K562 (cell line): ENCODE measurements around the gene SESN2. TPM values are rescaled to one million over a fixed set of nuclear protein-coding genes. Genes with fewer than 3 reads are reported as not detected.

Experiments used
- ASH1L ChIP-seq: fragments of 450-650 bp; IDR thresholded peaks from 2 replicates; pipeline ENCODE4 v1.6.1; 2018; ENCODE audit warnings: borderline replicate concordance, mild to moderate bottlenecking, low read depth; ENCODE audit not compliant: partially characterized antibody
- CHD1 ChIP-seq: fragments of 200-600 bp; sonication (generic); IDR thresholded peaks from one replicate; pipeline ENCODE4 v1.6.1; 2012; ENCODE audit warnings: mild to moderate bottlenecking, moderate library complexity, low read length, inconsistent platforms
- GTF3C2 ChIP-seq: IDR thresholded peaks from 3 replicates; pipeline ENCODE4 v1.6.1; 2011; ENCODE audit warnings: borderline replicate concordance, mild to moderate bottlenecking, moderate library complexity; ENCODE audit not compliant: insufficient read length; ENCODE audit errors: extremely low read depth
- KDM5B ChIP-seq: fragments of 200-600 bp; sonication (generic); IDR thresholded peaks from 2 replicates; pipeline ENCODE4 v1.6.1; 2012; ENCODE audit warnings: low read depth, mild to moderate bottlenecking, moderate library complexity, low read length, control low read depth, inconsistent platforms; ENCODE audit not compliant: insufficient replicate concordance
- MAFF ChIP-seq: IDR thresholded peaks from 2 replicates; pipeline ENCODE4 v1.6.1; 2012; ENCODE audit warnings: low read length, improper control_type of control experiment
- MYBL2 ChIP-seq, 2 experiments: fragments of 450-650 bp in 1 of 2; sonication (generic) in 1 of 2; formaldehyde crosslinking in 1 of 2; IDR thresholded peaks; 2 replicates each; pipeline versions ENCODE4 v1.6.1 to v1.8.1; 2017 to 2022; ENCODE audit warnings: borderline replicate concordance in 1 of 2, inconsistent platforms in 1 of 2, low read depth in 1 of 2, mild to moderate bottlenecking in 1 of 2, missing genetic modification reagents in 1 of 2, moderate library complexity in 1 of 2
- NCOA1 ChIP-seq: fragments of 450-650 bp; IDR thresholded peaks from 2 replicates; pipeline ENCODE4 v1.6.1; 2016; ENCODE audit warnings: low read depth
- NEUROD1 ChIP-seq: fragments of 150-350 bp; IDR thresholded peaks from 2 replicates; pipeline ENCODE4 v1.6.1; 2014; ENCODE audit warnings: borderline replicate concordance, low read length, low read depth; ENCODE audit not compliant: partially characterized antibody
- POLR2AphosphoS5 ChIP-seq: IDR thresholded peaks from 2 replicates; pipeline ENCODE4 v1.6.1; 2011; ENCODE audit warnings: mild to moderate bottlenecking, low read depth, low read length, moderate library complexity; ENCODE audit not compliant: control insufficient read depth, insufficient read depth
- PTBP1 ChIP-seq: fragments of 200-400 bp; formaldehyde crosslinking; IDR thresholded peaks from 2 replicates; pipeline ENCODE4 v1.6.1; 2017; ENCODE audit warnings: low read depth, low read length
- RBM14 ChIP-seq: fragments of 200-400 bp; formaldehyde crosslinking; IDR thresholded peaks from 2 replicates; pipeline ENCODE4 v1.6.1; 2018; ENCODE audit warnings: low read depth, mild to moderate bottlenecking, low read length, moderate library complexity, borderline replicate concordance; ENCODE audit not compliant: insufficient read depth
- STAG1 ChIP-seq: sonication (generic); formaldehyde crosslinking; IDR thresholded peaks from 2 replicates; pipeline ENCODE4 v1.5.0; 2020; ENCODE audit warnings: missing genetic modification reagents, borderline replicate concordance
- SUPT5H ChIP-seq: fragments of 450-650 bp; IDR thresholded peaks from 2 replicates; pipeline ENCODE4 v1.6.1; 2016
- TCF7 ChIP-seq: sonication (generic); IDR thresholded peaks from 2 replicates; pipeline ENCODE4 v1.6.1; 2016; ENCODE audit warnings: antibody characterized with exemption, borderline replicate concordance
- ZC3H11A ChIP-seq: IDR thresholded peaks from 2 replicates; pipeline ENCODE4 v1.6.1; 2012; ENCODE audit warnings: low read depth, low read length, improper control_type of control experiment
- ZNF3 ChIP-seq: fragments of 250-450 bp; sonication (Bioruptor Pico); IDR thresholded peaks from 2 replicates; pipeline ENCODE4 v1.5.0; 2021; ENCODE audit warnings: mild to moderate bottlenecking, moderate library complexity
- ZNF311 ChIP-seq: fragments of 250-450 bp; sonication (Bioruptor Pico); IDR thresholded peaks from 2 replicates; pipeline ENCODE4 v1.4.0; 2020; ENCODE audit warnings: mild to moderate bottlenecking, moderate library complexity
- ZNF41 ChIP-seq: fragments of 250-450 bp; sonication (Bioruptor Pico); conservative IDR thresholded peaks from 2 replicates; pipeline ENCODE4 v1.4.0; 2020; ENCODE audit warnings: mild to moderate bottlenecking
- ZNF445 ChIP-seq: fragments of 250-450 bp; sonication (Bioruptor Pico); IDR thresholded peaks from 2 replicates; pipeline ENCODE4 v1.4.0; 2020; ENCODE audit warnings: low read depth, mild to moderate bottlenecking, moderate library complexity
- ZNF717 ChIP-seq: fragments of 250-450 bp; sonication (Bioruptor Pico); IDR thresholded peaks from 2 replicates; pipeline ENCODE4 v1.5.0; 2021
- ZNF75A ChIP-seq: fragments of 450-650 bp; formaldehyde crosslinking; IDR thresholded peaks from 2 replicates; pipeline ENCODE4 v1.4.0; 2020; ENCODE audit warnings: mild to moderate bottlenecking
- polyA plus RNA-seq, 8 experiments: library from polyadenylated mRNA; depleted of rRNA in 4 of 8; stranded (reverse) in 5 of 8; unstranded in 3 of 8; fragments of >200 nt; fragmentation: Nextera tagmentation in 2 of 8; fragmentation: Illumina TruSeq in 1 of 8; extraction: Ambion mirVana in 2 of 8; extraction: Trizol in 1 of 8; gene quantifications; 2 replicates each; pipeline versions ENCODE4 v1.2.1 to v1.2.3, GENCODE V29; 2011 to 2014; ENCODE audit warnings: inconsistent platforms in 1 of 8, missing spikeins in 1 of 8
- total RNA-seq, 7 experiments: library from RNA; depleted of rRNA in 6 of 7; stranded (reverse); fragments of >200 nt in 6 of 7; fragmentation: Illumina TruSeq in 2 of 7; extraction: Trizol in 2 of 7; gene quantifications; 2 replicates each; pipeline versions ENCODE4 v1.2.1 to v1.2.3, GENCODE V29; 2011 to 2021; ENCODE audit warnings: low replicate concordance in 1 of 7
- TF ChIP-seq, protein P1 (sequence below): sonication (generic); formaldehyde crosslinking; IDR thresholded peaks from 2 replicates; pipeline ENCODE4 v1.4.0; 2020; ENCODE audit warnings: mild to moderate bottlenecking, missing genetic modification reagents

The SESN2 gene
- total and polyA plus RNA-seq, 9 of the 15 experiments (the other 6 are each of a cell fraction or from before 2014, with no cell fraction given): 3.7 to 71.3 (median 16.8) TPM

- TF ChIP-seq ZNF311 (CRISPR knock-in tag): no peak
- TF ChIP-seq NCOA1: no peak
- no peak for TF ChIP-seq PTBP1
- TF ChIP-seq SUPT5H: peak; percentile 98
- TF ChIP-seq ZNF41 (CRISPR knock-in tag): no peak
- no peak for TF ChIP-seq ZC3H11A
- peak; percentile 91 for TF ChIP-seq POLR2AphosphoS5
- TF ChIP-seq ZNF717 (CRISPR knock-in tag): no peak
- 0 out of 2 replicates have a peak, but pooled peaks have one; percentile 20 for TF ChIP-seq STAG1 (CRISPR knock-in tag)
- TF ChIP-seq ASH1L: peak; percentile 98
- no peak for TF ChIP-seq MAFF
- TF ChIP-seq KDM5B: peak; percentile 99
- TF ChIP-seq CHD1: peak; percentile 81
- no peak for TF ChIP-seq TCF7
- peak; percentile 97 for TF ChIP-seq NEUROD1
- no peak for TF ChIP-seq MYBL2 (IDR thresholded peaks at IDR 0.05; ENCODE audit: low read depth)
- TF ChIP-seq MYBL2 (CRISPR knock-in tag; IDR thresholded peaks at IDR 0.05; ENCODE audit: borderline replicate concordance): no peak
- no peak for TF ChIP-seq ZNF75A (CRISPR knock-in tag)
- no peak for TF ChIP-seq ZNF445
- TF ChIP-seq GTF3C2: no peak
- no peak for TF ChIP-seq ZNF3 (CRISPR knock-in tag)
- TF ChIP-seq, protein P1, sequence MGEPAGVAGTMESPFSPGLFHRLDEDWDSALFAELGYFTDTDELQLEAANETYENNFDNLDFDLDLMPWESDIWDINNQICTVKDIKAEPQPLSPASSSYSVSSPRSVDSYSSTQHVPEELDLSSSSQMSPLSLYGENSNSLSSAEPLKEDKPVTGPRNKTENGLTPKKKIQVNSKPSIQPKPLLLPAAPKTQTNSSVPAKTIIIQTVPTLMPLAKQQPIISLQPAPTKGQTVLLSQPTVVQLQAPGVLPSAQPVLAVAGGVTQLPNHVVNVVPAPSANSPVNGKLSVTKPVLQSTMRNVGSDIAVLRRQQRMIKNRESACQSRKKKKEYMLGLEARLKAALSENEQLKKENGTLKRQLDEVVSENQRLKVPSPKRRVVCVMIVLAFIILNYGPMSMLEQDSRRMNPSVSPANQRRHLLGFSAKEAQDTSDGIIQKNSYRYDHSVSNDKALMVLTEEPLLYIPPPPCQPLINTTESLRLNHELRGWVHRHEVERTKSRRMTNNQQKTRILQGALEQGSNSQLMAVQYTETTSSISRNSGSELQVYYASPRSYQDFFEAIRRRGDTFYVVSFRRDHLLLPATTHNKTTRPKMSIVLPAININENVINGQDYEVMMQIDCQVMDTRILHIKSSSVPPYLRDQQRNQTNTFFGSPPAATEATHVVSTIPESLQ (CRISPR knock-in tag): peak; percentile 90
- TF ChIP-seq RBM14: no peak
Measured at GRCh38 chr1:28235755-28236655, 23.3 kb upstream of the SESN2 start, which contains the start of gene ATP5IF1 (continued).
